ENCODE measurements around the gene CHTF18.
"Not testable (repeated sequence)": the region's sequence is repeated elsewhere in the genome, so short reads cannot be mapped to it uniquely, and the experiment has no call there.

The CHTF18 gene

DNA sequence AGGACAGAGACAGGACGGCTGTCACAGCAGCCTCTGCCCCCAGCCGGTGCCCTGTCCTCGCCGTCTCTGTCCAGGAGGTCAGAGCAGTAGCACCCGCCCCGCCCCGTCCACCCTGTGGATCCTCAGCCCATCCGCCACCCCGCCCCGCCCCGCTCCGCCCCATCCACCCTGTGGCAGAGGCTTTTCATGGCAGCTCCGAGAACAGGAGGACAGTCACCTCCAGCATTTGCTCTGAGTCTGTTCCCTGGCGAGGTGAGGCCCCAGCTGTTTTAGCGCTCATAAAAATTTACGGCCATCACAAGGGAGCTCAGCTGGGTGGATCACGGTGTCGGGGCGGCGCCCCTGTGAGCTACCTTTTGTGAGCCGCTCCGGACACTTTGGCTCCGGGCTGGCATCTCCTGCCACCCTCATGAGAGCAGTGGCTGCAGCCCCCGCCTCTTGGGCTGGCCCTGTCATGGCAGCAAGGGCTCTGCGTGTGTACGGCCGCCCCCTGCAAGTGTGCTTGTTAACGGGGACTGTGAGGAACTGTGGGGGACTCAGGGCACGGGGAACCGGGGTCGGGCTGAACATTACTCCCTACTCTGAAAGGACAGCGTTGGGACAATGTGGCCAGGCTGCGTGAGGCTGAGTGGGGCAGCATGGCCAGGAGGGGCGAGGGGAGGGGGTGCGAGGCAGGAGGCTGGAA is 44.4 kb downstream of the CHTF18 start:
- no peak for DNase-seq

DNA sequence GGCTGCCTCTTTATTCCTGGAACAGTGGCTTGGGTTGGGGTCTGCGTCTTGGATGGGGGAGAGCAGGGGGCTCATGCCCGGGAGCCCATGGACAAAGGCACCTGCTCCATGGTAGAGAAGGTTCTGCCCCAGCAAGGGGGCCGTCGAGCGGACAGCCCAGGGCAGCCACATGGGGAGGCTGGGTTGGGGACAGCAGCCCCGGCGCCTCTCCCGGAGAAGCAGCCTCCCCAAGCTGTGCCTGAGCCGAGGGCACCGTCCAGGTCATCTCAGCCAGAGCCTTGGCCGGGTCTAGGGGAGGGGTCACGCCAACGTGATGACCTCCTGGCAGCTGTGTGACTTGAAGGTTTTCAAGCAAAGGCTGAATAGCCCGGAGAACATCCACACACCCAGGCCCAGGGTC is 45.0 kb downstream of the CHTF18 start:
- no peak for DNase-seq

DNA sequence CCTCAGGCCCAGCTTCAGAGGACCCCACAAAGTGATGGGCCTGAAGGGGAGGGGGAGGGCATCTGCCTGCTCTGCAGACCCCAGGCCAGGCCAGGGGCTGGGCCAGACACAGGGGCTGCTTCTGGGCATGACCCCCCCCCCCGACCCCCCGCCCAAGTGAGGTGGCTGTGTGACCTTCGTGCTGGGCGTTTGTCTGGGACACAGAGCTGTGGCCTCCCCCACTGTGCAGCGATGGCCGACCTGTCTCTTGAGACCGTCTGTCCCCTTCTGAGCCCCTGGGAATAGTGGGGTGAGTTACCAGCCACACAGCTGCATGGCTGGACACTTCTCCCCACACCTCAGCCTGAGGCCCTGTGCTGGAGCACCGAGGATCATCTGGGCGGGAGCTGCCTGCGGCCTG is 47.0 kb downstream of the CHTF18 start:
- DNase-seq = no peak

DNA sequence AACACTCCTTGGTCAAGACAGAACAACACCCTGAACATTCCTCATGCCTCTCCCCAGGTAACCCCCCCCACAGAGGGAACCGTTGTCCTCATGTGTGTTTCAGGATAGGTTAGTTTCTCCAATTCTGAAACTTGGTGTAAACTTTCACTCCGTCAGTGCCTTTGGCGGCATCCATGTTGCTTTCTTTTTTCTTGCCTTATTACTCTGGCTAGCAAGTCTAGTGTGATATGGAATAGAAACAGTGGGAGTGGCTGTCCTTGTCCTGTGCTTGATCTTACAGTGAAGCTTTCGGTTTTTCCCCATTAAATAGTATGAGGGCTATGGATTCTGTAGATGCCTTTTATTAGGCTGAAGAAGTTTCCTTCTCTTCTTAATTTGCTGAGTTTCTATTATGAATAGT is 47.8 kb downstream of the CHTF18 start:
- no peak for DNase-seq

DNA sequence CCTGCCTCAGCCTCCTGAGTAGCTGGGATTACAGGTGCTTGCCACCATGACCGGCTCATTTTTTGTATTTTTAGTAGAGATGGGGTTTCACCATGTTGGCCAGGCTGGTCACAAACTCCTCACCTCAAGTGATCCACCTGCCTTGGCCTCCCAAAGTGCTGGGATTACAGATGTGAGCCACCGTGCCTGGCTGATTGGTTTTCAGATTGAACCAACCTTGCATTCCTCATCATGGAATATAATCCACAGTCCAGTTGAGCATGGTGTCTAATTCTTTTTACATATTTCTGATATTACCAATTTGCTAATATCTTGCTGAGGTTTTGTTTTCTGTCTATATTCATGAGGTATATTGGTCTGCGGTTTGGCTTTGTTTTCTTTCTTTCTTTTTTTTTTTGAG is 48.4 kb downstream of the CHTF18 start:
- not testable (repeated sequence) for DNase-seq

DNA sequence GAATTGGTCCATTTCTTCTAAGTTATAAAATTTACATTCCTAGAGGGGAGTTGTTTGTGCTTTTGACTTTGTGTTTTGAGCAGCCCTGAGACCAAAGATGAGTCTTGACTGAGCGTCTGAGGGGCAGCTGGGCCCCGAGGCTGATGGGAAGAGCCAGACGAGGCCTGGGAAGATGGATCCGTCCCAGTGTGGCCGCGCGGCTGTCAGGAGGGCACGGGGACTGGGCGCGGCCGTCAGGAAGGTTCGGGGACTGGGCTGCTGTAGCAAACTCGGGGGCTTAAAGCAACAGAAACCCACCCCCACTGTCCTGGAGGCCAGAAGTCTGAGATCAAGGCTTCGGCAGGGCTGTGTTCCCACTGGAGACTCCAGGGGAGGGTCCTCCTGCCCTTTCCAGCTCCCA is 50.3 kb downstream of the CHTF18 start:
- no peak for DNase-seq

DNA sequence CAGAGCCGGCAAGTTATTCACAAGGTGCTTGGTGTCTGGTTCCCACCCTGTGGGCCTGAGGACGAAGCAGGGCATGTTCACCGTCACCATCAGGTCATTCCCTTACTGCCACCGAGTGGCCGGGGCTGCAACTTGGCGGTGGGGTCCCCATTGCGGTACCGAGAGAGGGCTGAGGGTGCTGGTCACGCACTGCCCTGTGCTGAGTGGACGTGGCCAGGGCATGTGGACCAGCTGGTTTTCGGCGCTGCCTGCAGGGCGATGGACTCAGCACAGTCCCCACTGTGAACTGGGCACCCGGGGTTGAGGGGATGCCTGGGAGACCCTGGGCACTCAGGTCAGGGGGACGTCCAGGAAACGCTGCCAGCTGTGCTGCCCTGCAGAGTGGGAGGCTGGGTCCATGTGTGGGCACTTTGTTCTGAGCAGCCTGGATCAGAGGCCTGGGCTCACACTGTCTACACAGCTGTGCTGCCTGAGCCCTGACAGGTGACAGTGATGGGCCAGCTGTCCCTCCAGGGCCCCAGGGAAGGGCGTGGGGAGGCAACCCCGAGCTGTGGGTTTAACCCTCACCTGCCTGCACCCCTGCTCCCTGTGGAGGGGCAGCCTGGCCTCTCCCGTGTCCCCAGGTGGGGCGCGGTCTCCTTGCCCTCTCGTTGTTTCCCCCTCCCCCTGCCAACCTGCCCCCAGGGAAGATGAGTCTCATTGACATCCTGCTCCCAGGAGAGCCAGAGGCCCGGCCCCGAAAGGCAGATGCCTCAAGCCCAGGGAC is 51.4 kb downstream of the CHTF18 start:
- no peak for DNase-seq

DNA sequence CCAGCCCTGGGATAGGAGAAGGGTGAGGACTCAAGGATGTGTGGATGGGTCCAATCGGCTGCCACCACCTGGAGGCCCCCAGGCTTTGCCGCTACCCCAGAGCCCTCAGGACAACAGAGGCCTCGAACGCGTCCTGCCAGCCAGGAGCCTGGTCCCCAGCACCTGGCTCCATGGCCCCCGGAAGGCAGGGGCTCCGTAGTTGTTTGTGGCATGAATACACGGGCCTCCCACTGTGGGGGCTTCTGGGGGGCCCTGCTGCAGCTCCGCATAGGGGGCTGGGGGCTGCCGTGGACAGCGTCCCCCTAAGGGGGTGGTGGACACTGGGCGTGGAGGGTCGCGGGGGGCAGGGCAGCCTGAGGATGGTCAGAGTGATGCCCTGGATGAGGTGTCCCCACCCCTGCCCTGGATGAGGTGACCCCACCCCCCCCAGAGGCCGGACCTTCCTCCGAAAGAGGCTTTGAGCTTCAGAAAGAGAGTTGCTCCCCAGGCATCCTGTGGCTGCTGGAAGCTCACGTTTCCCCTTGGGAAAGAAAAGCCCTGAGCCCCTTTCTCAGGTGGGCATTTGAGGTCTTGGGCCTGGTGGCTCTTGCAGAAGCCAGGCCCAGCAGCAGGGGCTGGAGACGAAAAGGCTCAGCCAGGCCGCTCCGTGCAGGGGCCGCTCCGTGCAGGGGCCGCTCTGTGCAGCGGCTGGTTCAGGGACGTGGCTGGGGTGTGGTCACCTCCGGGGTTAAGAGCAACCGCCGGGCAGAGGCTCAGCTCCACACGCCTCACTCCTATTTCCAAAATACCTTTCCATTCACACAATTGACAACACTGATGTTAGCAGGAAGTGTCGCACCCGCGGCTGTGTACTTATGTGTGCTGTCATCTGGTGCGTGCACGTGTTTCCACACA is 52.4 kb downstream of the CHTF18 start:
- no peak for DNase-seq

DNA sequence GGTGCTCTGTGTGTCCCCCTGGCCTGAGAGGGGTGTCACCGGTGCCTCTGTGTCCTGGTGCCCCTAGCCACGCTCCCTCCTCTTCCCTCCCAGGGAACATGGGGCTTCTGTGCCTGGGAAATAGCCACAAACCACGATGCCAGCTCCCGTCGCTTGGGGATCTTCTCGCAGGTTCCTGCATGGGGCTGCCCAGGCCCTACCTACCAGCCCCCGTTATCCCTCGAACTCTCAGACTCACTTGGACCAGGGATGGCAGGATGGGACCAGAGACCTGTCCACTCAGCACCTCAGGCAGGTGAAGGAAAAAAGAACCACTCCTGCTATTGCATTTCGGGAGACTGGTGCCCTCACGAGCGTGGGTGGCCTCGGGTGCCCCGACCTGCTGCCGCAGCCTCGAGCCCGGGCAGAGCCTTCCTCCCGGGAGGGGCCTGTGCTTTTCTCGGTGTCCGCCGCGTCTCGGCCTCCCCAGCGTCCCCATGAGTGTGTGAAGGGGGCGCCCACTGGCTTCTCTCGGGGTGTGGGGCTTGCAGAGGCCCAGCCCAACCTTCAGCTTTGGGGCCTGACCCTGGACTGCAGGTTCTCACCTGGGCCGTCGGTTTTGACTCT is 53.1 kb downstream of the CHTF18 start:
- no peak for DNase-seq

DNA sequence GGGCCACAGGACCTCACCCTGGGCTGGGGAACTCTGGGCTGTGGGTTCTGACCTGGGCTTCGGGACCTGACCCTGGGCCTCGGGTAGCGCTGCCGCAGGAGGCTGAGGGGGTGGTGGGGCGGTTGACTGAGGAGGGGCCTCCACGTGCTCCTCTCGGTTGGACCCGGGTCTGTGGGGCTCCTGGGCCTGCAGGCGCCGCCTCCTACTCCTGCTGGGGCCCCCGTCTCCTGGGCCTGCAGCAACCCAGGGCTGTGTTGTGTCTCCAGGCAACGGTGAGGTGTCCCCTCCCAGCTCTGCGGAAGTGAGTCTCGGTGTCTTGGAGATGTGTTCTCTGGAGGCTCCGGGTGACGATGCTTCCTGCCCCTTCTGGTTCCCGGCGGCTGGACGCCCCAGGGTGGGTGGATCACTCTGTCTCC is 53.6 kb downstream of the CHTF18 start:
- DNase-seq = no peak

DNA sequence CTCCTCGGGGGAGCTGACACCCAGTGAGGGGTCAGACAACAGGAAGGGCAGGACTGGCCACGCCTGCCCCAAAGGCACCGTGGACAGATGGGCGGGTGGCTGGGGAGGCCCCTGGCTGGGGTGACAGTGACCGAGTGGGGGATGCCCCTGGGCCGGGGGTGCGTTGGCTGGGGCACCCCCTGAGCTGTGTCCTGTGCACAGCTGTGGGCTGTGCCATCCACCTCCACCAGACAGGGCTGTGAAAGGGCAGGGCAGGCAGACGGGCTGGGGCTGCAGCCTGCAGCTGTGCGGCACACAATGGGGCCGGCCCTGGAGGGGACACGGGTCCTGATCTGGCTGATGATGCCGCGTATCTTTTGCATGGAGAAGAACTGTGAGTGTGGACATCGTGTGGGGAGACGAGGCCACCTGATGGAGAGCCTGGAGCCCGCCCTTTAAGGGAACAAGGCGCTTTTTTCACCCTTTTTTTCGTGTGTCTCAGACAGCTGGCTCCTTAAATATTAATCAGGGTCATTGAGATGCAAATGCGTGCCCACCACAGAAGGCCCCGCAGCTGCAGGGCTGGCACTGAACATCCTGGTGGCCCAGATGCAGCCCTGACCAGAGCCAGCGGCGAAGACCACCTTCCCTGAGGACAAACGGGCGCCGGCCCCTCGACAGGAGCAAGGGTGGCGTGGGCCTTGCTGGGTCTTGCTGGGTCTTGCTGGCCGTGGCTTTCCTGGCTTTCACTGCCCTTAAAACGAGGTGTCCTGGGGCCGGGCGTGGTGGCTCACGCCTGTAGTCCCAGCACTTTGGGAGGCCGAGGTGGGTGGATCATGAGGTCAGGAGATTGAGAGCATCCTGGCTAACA is 54.5 kb downstream of the CHTF18 start:
- DNase-seq = no peak

DNA sequence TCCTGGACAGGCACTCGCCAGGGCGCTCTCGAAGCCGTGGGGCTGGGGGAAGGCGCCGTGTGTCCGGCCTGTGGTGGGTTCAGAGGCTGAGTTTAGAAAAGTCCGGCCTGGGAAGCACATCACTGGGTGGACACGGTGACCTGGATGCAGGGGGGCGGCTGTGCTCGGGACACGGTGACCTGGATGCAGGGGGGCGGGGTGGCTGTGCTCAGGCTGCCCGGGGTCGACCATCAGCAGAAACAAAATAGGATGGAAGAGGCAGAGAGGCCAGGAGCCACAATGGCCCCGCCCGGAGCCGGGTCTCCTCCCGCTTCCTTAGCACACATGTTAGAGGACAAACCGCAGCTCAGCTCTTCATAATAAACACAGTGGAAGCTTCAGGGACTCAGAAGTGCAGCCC is 55.4 kb downstream of the CHTF18 start:
- DNase-seq = no peak

DNA sequence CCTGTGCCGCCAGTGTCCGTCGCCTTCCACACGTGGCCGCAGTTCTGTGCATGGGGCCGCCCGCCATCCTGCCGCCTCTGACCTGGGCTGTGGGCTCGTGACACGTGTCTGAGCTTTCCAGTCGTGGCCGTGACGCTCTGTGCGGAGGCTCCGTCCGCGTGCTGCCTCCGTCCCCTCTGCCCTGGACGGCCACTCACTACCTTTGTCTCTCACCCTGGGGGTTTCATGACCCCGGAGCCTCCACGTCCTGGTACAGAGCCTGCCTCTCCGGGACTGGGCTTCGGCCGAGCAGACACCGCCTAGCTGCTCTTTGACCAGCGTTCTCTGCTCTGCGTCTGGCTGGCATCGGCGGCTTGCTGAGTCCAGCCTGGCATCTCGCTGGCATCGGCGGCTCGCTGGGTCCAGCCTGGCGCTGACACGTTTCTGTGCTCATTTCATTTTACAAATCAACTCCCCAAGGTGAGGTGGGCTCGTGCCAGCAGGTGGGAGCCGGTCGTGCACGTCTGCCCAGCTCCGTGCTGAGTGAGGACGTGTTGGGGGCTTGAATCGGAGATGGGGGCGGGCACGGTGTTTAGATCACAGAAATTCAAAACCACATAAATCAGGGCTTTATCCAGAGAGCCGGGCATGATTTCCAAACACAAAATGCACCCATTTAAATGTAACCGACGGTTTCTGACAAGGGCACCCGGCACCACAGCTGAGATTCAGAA is 56.4 kb downstream of the CHTF18 start:
- no peak for DNase-seq

DNA sequence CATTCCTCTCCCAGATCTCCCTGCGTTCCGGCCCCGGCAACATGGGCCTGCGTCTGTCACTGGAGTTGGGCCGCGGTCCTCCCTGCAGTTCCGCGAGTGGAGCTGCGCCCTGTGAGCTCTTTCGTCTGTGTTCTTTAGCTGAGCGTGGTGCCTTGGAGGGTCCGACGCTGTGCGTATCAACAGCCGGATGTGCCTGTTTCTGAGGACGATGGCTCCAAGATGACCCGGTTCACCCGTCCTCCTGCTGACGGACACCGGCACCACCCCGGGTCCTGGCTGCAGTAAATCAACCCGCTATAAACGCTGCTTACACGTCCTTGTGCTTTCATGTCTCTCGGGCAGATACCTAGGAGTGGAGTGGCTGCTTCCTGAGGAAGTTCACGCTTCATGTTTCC is 56.9 kb downstream of the CHTF18 start:
- DNase-seq = no peak

DNA sequence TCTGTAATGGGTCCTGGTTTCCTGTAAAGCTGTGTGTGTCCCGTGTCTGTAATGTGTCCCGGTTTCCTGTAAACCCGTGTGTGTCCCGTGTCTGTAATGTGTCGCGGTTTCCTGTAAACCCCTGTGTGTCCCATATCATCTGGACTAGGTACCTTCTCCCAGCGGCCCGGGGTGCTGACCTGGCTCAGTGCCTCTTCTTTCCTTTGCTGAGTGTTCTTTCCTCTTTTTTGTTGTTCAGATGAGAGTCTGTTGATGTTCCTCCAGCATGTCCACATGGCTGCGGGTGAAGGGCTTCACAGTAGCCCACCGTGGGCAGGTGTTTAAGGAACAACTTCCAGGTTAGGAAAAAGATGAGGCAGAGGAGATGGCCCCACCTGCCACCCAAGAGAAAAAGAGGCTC is 58.7 kb downstream of the CHTF18 start:
- DNase-seq = no peak

Data from activated CD8-positive, alpha-beta memory T cell treated with anti-CD3 and anti-CD28 coated beads, Interleukin-2, amount 50 U/mL, for 48 hours (primary cell).